GM23338 (cell line): ENCODE data around the gene HCRT.

Experiments used
- CTCF ChIP-seq, 2 experiments: fragments of 200-600 bp in 1 of 2; sonication (generic) in 1 of 2; conservative IDR thresholded peaks; 2 replicates each; pipeline versions ENCODE4 v1.5.1 to v1.6.1; 2016 to 2017; ENCODE audit warnings: antibody characterized with exemption in 2 of 2, low read depth in 2 of 2, mild to moderate bottlenecking in 2 of 2, moderate library complexity in 1 of 2
- EZH2phosphoT487 ChIP-seq: fragments of 200-600 bp; sonication (generic); IDR thresholded peaks from one replicate; pipeline ENCODE4 v1.8.1; 2018; ENCODE audit warnings: antibody characterized with exemption; ENCODE audit not compliant: unreplicated experiment
- POLR2AphosphoS5 ChIP-seq: IDR thresholded peaks from 2 replicates; pipeline ENCODE4 v1.6.1; 2016; ENCODE audit warnings: antibody characterized with exemption, low read depth
- STAT1 ChIP-seq: IDR thresholded peaks from one replicate; pipeline ENCODE4 v1.6.1; 2016; ENCODE audit warnings: antibody characterized with exemption; ENCODE audit not compliant: unreplicated experiment

- TF ChIP-seq STAT1, result no peak
- no peak for TF ChIP-seq CTCF (conservative IDR thresholded peaks at IDR 0.05; ENCODE audit: low read depth in 2 of 2)
- no peak; the same call in none of the 2 replicates for TF ChIP-seq POLR2AphosphoS5
- TF ChIP-seq EZH2phosphoT487, result no peak
Measured at GRCh38 chr17:42155614-42156045, 29.6 kb downstream of the HCRT start.
